GM19193 (cell line): ENCODE measurements around the gene NEK4.

Experiments
- POLR2A ChIP-seq: IDR thresholded peaks from 4 replicates; pipeline ENCODE4 v1.6.1; 2011; ENCODE audit not compliant: insufficient read depth, insufficient read length; ENCODE audit errors: extremely low read depth

Gene NEK4

DNA sequence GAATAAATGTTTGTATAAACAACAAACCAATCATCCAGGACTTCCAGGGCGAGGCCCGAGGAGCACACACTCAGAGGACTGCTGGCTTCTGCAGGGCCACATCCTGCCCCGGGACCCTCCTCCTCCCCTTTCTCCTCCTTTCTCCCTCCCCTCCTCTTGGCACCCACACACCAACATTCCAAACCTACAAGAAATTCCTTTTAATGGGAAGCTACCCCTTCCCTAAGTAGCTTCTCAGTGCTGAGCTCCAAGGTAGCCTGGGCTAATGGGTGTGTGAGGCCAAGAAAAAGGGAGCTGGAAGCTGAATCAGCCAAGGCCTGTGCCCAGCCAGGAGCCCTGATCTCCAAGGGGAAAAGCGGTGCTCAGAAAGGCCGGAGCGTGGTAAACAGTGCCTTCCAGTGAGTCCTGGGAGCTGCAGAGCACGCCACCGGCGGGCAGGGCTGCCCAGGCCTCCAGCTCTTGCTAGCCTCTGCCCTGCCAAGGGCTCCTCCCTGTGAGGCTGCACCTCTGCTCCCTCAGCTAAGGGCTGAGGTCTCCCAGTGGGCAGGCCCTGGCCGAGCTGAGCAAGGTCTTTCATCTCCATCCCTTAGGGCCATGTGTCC is 27.7 kb upstream of the NEK4 start:
- TF ChIP-seq POLR2A, result no peak

- TF ChIP-seq POLR2A, result no peak
Measured at GRCh38 chr3:52796411-52796810, 25.7 kb upstream of the NEK4 start.

GRCh38 chr3:52795298-52795900 is 24.7 kb upstream of the NEK4 start:
- TF ChIP-seq POLR2A, result no peak

- TF ChIP-seq POLR2A, result no peak
Measured at GRCh38 chr3:52794612-52795099, 23.9 kb upstream of the NEK4 start, which contains the start of gene ITIH3. Gene ITIH3, plus strand, starts transcription at chr3:52794796. Its CDS starts 8 bp downstream, at chr3:52794804.

GRCh38 chr3:52793702-52794611 is 23.2 kb upstream of the NEK4 start:
- TF ChIP-seq POLR2A, result no peak

DNA sequence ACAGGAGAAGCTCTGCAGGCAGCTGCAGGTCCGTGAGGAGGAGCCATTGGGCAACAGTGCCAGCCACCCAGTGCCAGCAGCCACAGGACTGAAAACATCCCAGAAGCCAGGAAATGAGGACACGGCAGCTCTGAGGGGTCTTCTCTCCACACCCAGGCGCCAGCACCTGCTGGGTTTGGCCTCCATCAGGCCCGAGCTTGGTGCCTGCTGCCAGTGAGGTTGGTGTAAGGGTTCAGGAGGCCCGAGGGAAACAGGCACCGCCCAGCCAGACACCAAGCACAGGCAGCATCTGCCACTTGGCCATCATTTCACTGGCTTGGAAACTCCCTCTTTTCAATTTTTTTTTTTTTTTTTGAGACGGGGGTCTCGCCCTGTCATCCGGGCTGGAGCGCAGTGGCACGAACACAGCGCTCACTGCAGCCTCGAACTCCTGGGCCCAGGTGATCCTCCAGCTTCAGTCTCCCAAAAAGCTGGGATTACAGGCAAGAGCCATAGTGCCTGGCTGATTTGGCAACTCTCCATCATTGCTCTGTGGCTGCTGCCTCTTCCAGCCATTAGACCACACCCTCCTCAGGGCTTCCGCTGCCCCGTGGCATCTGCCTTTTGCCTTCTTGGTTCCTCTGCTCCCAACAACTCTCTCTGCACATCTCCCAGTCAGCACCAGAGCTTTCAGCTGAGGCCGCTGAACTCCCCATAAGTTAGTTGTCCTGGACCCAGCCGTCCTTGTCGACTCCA is 22.4 kb upstream of the NEK4 start:
- no peak for TF ChIP-seq POLR2A

GRCh38 chr3:52792413-52792812 is 21.7 kb upstream of the NEK4 start:
- TF ChIP-seq POLR2A, result no peak

DNA sequence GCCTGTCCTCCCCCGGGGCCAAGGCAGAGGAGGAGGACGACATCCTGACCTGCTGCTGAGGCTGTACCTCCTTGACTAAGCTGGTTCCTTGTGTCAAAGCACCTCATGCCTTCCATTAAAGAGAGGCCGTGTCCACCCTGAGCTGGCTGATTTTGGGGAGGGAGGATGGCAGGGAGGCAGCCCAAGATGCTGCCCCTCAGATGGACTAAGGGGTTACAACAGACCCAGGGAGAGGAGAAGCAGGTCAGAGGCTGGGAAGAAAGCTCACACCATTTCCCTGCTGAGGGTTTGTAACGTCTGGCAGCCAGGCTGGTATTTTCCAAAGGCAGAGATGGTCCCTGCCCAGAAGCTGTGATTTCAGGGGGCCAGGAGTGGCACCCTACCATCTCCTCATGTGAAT is 21.2 kb upstream of the NEK4 start:
- TF ChIP-seq POLR2A, result no peak

DNA sequence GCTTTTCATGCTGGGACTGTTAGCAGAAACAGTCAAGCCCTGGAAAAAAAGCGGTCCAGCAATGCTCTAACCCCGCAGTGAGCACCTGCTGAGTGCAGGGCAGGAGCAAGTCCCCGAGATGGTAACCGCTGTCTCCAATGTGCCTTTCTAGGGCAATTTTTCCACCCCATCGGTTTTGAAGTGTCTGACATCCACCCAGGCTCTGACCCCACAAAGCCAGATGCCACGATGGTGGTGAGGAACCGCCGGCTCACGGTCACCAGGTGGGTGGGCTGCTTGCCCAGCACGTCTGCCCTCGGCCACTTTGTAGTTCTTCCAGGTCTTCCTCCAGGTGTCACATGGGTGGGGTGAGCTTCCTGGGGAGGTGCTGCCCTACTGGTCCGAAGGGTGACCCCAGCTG is 20.6 kb upstream of the NEK4 start:
- TF ChIP-seq POLR2A, result no peak

DNA sequence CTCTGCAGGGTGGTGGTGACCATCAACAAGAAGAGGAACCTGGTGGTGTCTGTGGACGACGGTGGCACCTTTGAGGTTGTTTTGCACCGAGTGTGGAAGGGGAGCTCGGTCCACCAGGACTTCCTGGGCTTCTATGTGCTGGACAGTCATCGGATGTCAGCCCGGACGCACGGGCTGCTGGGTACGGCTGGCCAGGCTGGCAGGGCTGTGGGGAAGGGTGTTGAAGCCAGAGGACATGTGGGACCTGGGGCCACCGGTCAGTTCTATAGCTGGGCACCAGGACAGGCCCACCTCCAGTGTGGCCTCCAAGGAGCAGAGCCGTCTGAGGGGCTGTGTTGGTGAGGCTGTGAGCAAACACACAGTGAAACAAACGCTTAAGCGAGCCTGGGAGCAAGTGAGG is 20.0 kb upstream of the NEK4 start:
- no peak for TF ChIP-seq POLR2A

DNA sequence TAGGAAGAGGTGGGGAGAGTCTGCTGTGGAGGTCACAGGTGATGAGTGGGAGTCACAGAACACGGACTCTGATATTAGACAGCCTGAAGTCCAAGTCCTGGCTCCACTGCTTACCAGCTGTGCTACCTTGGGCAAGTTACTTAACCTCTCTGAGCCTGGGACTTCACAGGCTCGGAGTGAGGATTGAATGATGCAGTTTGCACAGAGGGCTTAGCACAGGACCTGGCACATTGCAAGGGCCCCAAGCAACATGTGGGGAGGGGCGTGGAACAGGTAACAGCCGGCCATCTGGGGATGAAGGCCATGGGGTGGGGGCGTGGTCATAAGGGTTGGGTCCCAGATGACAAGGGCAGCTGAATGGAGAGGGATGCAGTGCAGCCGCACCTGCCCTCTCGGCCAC is 19.6 kb upstream of the NEK4 start:
- no peak for TF ChIP-seq POLR2A

DNA sequence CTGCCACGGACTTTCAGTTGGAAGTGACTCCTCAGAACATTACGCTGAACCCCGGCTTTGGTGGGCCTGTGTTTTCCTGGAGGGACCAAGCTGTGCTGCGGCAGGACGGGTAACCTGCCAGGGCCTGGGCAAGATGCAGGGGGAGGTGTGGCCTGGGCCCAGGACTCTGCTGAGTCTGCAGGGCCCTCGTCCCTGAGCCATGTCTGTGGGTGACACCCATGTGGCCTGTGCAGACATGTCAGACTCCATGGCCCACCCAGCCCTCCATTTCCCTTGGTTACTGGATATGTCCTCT is 19.0 kb upstream of the NEK4 start:
- TF ChIP-seq POLR2A, result no peak

DNA sequence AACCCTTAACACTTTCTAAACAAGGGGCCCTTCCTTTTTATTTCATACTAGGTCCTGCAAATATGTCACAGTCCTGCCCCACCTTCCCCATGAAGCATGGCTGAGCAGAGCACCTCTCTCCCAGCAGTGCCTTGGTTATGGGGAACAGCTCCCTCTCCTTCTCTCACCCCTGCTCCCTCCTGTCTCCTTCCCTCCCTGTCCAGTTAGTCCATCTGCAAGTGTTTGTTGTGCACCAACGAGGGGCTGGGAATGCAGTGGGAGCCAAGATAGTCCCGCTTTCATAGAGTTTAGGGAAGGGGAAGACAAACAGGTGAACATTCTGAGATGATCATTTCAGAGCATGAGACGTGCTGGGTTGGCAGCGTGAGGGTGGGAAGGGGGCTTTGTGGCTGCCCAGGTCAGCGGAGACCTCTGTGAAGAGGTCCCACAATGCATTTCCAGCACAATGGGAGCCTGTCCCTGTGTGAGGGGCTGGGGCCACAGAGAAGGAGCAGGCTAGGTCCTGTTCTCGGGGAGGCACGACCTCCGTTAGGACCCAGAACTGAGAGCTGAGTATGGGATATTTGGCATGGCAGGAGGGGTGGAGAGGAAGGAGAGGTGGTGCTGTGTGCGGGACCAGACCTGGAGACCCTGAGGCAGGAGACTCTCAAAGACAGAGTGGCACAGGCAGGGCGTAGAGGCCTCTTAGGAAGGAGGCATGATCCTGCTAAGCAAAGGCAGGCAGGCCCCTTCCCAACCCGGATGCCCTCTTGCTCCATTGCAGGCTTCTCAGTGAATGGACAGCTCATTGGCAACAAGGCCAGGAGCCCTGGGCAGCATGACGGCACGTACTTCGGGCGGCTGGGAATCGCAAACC is 18.4 kb upstream of the NEK4 start:
- TF ChIP-seq POLR2A, result no peak
